MM.1S (cell line): ENCODE results near the gene CIPC.

ENCODE experiments used
- EZH2 ChIP-seq: fragments of 300-600 bp; sonication (generic); optimal IDR thresholded peaks from 2 replicates; pipeline ENCODE3; 2017; ENCODE audit warnings: low read depth, mild to moderate bottlenecking, antibody characterized with exemption, low read length, mixed read lengths
- EZH2phosphoT487 ChIP-seq: fragments of 300-600 bp; sonication (generic); IDR thresholded peaks from 2 replicates; pipeline ENCODE4 v1.6.1; 2018; ENCODE audit warnings: antibody characterized with exemption, low read length
- TF ChIP-seq, protein P1 (sequence below): fragments of 300-600 bp; sonication (generic); IDR thresholded peaks from 2 replicates; pipeline ENCODE4 v1.5.1; 2016; ENCODE audit warnings: antibody characterized with exemption, low read length, mixed read lengths

DNA sequence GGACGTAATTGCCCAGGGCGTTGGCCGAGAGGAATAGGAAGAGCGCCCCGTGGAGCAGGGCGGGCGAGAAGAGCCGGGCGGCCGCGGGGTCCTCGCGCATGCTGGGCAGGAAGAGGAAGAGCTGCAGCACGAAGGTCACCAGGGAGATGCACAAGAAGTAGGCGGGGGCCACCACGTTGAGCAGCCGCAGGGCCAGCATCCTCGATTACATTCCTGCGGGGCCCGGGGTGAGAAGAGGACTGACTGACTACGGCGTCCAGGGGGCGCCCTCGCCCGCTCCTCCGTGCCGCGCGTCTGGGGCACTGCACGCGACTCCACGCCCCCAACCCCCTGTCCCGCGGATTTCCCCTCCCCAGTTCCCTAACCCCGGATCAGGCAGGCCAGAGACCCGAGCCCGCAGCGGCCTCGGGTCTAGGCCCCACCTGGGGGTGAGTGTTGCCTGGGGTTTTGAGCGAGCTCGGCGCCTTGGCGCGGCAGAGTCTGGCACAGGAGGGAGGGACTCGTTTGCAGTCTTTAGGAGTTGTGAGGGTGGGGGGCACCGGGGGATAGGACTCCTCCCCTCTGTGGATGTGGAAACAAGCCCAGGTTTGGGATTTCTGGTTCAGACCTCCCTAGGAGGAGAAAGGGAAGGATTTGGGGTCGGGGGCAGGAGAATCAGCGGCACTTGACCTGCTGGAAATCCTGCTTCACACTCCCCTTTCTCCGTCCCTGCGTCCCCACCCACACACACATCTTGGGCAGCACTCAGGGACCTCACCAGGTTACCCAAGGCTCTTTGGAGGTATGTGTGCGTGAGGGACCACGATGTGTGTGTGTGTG lies 41.7 kb downstream of the CIPC start:
- TF ChIP-seq, protein P1, sequence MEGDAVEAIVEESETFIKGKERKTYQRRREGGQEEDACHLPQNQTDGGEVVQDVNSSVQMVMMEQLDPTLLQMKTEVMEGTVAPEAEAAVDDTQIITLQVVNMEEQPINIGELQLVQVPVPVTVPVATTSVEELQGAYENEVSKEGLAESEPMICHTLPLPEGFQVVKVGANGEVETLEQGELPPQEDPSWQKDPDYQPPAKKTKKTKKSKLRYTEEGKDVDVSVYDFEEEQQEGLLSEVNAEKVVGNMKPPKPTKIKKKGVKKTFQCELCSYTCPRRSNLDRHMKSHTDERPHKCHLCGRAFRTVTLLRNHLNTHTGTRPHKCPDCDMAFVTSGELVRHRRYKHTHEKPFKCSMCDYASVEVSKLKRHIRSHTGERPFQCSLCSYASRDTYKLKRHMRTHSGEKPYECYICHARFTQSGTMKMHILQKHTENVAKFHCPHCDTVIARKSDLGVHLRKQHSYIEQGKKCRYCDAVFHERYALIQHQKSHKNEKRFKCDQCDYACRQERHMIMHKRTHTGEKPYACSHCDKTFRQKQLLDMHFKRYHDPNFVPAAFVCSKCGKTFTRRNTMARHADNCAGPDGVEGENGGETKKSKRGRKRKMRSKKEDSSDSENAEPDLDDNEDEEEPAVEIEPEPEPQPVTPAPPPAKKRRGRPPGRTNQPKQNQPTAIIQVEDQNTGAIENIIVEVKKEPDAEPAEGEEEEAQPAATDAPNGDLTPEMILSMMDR, result no peak
- TF ChIP-seq EZH2 (no peak), EZH2phosphoT487 (no peak)
